GM21723 (cell line): ENCODE results near the gene THOC6.

Experiments
- ATAC-seq: cut with Tn5 transposase; IDR thresholded peaks from one replicate; pipeline ENCODE4 v1.9.1; 2021; ENCODE audit warnings: mild to moderate bottlenecking, moderate library complexity; ENCODE audit not compliant: unreplicated experiment

THOC6 gene

GRCh38 chr16:3014971-3015370 is 8.9 kb upstream of the THOC6 start:
- no peak for ATAC-seq

- ATAC-seq: no peak
Measured at GRCh38 chr16:3015865-3016521, 7.8 kb upstream of the THOC6 start.

- ATAC-seq: no peak
Measured at GRCh38 chr16:3017344-3017743, 6.5 kb upstream of the THOC6 start.

- no peak for ATAC-seq
Measured at GRCh38 chr16:3017794-3018506, 5.9 kb upstream of the THOC6 start, which contains the start of gene CLDN6. Gene CLDN6 (minus strand): TSS chr16:3018183. CDS start chr16:3016021, 2,162 bp downstream.

GRCh38 chr16:3019594-3020246 is 4.1 kb upstream of the THOC6 start:
- ATAC-seq: no peak

GRCh38 chr16:3020247-3020603 is 3.6 kb upstream of the THOC6 start, which contains the start of gene TNFRSF12A:
Gene TNFRSF12A (plus strand): TSS chr16:3020368. CDS start chr16:3020398, 30 bp downstream.
- no peak for ATAC-seq

GRCh38 chr16:3020604-3021448 is 3.0 kb upstream of the THOC6 start:
- ATAC-seq: no peak

- no peak for ATAC-seq
Measured at GRCh38 chr16:3021449-3022207, 2.2 kb upstream of the THOC6 start.

GRCh38 chr16:3022208-3022683 is 1.6 kb upstream of the THOC6 start:
- ATAC-seq: no peak

- ATAC-seq: no peak
Measured at GRCh38 chr16:3022684-3023414, 986 bp upstream of the THOC6 start.

GRCh38 chr16:3023415-3023668 is 493 bp upstream of the THOC6 start:
- peak; percentile 1 for ATAC-seq

GRCh38 chr16:3025032-3026002 is 1.5 kb downstream of the THOC6 start:
- ATAC-seq: no peak

GRCh38 chr16:3026003-3026378 is 2.2 kb downstream of the THOC6 start:
- no peak for ATAC-seq

GRCh38 chr16:3026609-3027488 is 3.0 kb downstream of the THOC6 start:
- ATAC-seq: no peak

GRCh38 chr16:3027489-3027795 is 3.6 kb downstream of the THOC6 start:
- no peak for ATAC-seq

GRCh38 chr16:3027983-3028715 is 4.3 kb downstream of the THOC6 start:
- ATAC-seq: no peak

- ATAC-seq: no peak
Measured at GRCh38 chr16:3028716-3029319, 5.0 kb downstream of the THOC6 start.
